MM.1S (cell line): ENCODE results near the gene CASP8.

Experiments
- DNase-seq: peaks from one replicate; pipeline ENCODE4 v3.0.0-alpha.2; 2015
- H2AFZ ChIP-seq: fragments of 300-600 bp; sonication (generic); 2 replicates; pipeline ENCODE4 v1.6.0; 2016; ENCODE audit warnings: antibody characterized with exemption, low read length
- H3F3A ChIP-seq: fragments of 300-600 bp; sonication (generic); 2 replicates; pipeline ENCODE4 v1.6.1; 2016; ENCODE audit warnings: mild to moderate bottlenecking, antibody characterized with exemption, low read length, moderate library complexity, mixed read lengths; ENCODE audit not compliant: insufficient read depth
- H3K27ac ChIP-seq: fragments of 300-600 bp; sonication (generic); 2 replicates; pipeline ENCODE4 v1.5.1; 2016; ENCODE audit warnings: mild to moderate bottlenecking, low read length
- H3K27me3 ChIP-seq: fragments of 300-600 bp; sonication (generic); replicated peaks from 2 replicates; pipeline ENCODE4 v1.6.0; 2016; ENCODE audit warnings: low read length; ENCODE audit not compliant: insufficient read depth
- H3K36me3 ChIP-seq: fragments of 300-600 bp; sonication (generic); replicated peaks from 2 replicates; pipeline ENCODE4 v1.6.1; 2016; ENCODE audit warnings: mild to moderate bottlenecking, low read length, mixed read lengths; ENCODE audit not compliant: insufficient read depth
- H3K4me1 ChIP-seq: fragments of 300-600 bp; sonication (generic); 2 replicates; pipeline ENCODE4 v1.6.1; 2016; ENCODE audit warnings: low read length, mixed read lengths
- H3K4me2 ChIP-seq: fragments of 300-600 bp; sonication (generic); 2 replicates; pipeline ENCODE4 v1.6.0; 2016; ENCODE audit warnings: low read depth, low read length
- H3K4me3 ChIP-seq: fragments of 300-600 bp; sonication (generic); 2 replicates; pipeline ENCODE4 v1.5.1; 2016; ENCODE audit warnings: low read length, mixed read lengths
- H3K79me2 ChIP-seq: fragments of 300-600 bp; sonication (generic); 2 replicates; pipeline ENCODE4 v1.6.1; 2016; ENCODE audit warnings: mixed run types, low read length, mixed read lengths
- H3K9ac ChIP-seq: fragments of 300-600 bp; sonication (generic); 2 replicates; pipeline ENCODE4 v1.6.1; 2016; ENCODE audit warnings: low read length, mixed read lengths
- H3K9me2 ChIP-seq: fragments of 300-600 bp; sonication (generic); replicated peaks from 2 replicates; pipeline ENCODE4 v1.6.1; 2016; ENCODE audit warnings: mild to moderate bottlenecking, low read length, mixed read lengths; ENCODE audit not compliant: insufficient read depth
- H3K9me3 ChIP-seq: fragments of 300-600 bp; sonication (generic); replicated peaks from 2 replicates; pipeline ENCODE4 v1.6.1; 2016; ENCODE audit warnings: mild to moderate bottlenecking, low read length, mixed read lengths; ENCODE audit not compliant: insufficient read depth
- H4K20me1 ChIP-seq: fragments of 300-600 bp; sonication (generic); 2 replicates; pipeline ENCODE4 v1.6.1; 2016; ENCODE audit warnings: mild to moderate bottlenecking, low read length, moderate library complexity, mixed read lengths; ENCODE audit not compliant: insufficient read depth
- CTCF ChIP-seq: fragments of 300-600 bp; sonication (generic); IDR thresholded peaks from 2 replicates; pipeline ENCODE4 v1.5.1; 2016; ENCODE audit warnings: antibody characterized with exemption, low read length, mixed read lengths
- EZH2 ChIP-seq: fragments of 300-600 bp; sonication (generic); optimal IDR thresholded peaks from 2 replicates; pipeline ENCODE3; 2017; ENCODE audit warnings: low read depth, mild to moderate bottlenecking, antibody characterized with exemption, low read length, mixed read lengths
- EZH2phosphoT487 ChIP-seq: fragments of 300-600 bp; sonication (generic); IDR thresholded peaks from 2 replicates; pipeline ENCODE4 v1.6.1; 2018; ENCODE audit warnings: antibody characterized with exemption, low read length

CASP8 gene

GRCh38 chr2:201257381-201257955, 2.9 kb upstream of the CASP8 start:
- H3K4me1 ChIP-seq: peaks cover 41% of the 10 kb centered on the region
- H3K9me3 ChIP-seq: no peaks in the 10 kb centered on the region
- H3F3A ChIP-seq: peaks cover 74% of the 10 kb centered on the region
- no peak overlapping the region for H2AFZ ChIP-seq
- peak overlapping the region; percentile 80 for H3K4me2 ChIP-seq
- DNase-seq: peak; percentile 59
- H4K20me1 ChIP-seq: no peaks in the 10 kb centered on the region
- TF ChIP-seq CTCF: 0 out of 2 replicates have a peak, but pooled peaks have one; percentile 12
- no peak for TF ChIP-seq EZH2
- H3K27me3 ChIP-seq: no peaks in the 10 kb centered on the region
- no peaks in the 10 kb centered on the region for H3K36me3 ChIP-seq
- peak overlapping the region; percentile 57 for H3K4me3 ChIP-seq
- peak overlapping the region; percentile 95 for H3K9ac ChIP-seq
- H3K27ac ChIP-seq: peak overlapping the region; percentile 96
- H3K9me2 ChIP-seq: no peaks in the 10 kb centered on the region
- H3K79me2 ChIP-seq: peaks cover 72% of the 10 kb centered on the region

DNA sequence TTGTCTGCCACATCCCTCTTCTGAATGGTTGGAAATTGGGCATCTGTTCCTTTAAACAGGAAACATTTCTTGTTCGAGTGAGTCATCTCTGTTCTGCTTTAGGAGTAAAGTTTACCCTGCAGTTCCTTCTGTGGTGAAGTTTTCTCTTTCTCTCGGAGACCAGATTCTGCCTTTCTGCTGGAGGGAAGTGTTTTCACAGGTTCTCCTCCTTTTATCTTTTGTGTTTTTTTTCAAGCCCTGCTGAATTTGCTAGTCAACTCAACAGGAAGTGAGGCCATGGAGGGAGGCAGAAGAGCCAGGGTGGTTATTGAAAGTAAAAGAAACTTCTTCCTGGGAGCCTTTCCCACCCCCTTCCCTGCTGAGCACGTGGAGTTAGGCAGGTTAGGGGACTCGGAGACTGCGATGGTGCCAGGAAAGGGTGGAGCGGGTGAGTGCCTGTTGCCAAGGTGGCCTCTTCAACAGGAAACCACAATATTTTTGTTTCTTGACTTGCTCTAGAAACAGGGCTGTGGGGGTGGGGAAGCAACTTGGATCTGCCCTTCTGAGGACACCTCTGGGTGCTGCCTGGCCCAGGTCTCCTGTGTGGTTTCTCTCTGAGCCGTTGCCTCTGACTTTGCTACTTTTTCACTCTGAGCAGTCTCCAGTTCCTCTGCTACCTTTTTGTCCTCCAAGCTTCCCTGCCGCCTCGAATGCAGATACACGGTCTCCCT, 2.2 kb upstream of the CASP8 start:
- DNase-seq: peak; percentile 99
- no peak for TF ChIP-seq CTCF
- no peak for TF ChIP-seq EZH2phosphoT487
- TF ChIP-seq EZH2: no peak
- Histone ChIP-seq H3K79me2 (peaks cover 72% of the 10 kb centered on the region), H3K4me2 (peak overlapping the region; percentile 80), H3K36me3 (no peaks in the 10 kb centered on the region), H4K20me1 (no peaks in the 10 kb centered on the region), H3K9ac (peak overlapping the region; percentile 95), H3K9me2 (no peaks in the 10 kb centered on the region), H3K27me3 (no peaks in the 10 kb centered on the region), H3K9me3 (no peaks in the 10 kb centered on the region), H3K4me3 (peak overlapping the region; percentile 81), H3K27ac (peak overlapping the region; percentile 96), H3F3A (peaks cover 77% of the 10 kb centered on the region), H2AFZ (no peak overlapping the region), H3K4me1 (peaks cover 35% of the 10 kb centered on the region)

GRCh38 chr2:201258666-201259615, 1.4 kb upstream of the CASP8 start:
- peak overlapping the region; percentile 81 for H3K4me3 ChIP-seq
- H3K4me2 ChIP-seq: peak overlapping the region; percentile 80
- no peak for DNase-seq
- H3K36me3 ChIP-seq: no peaks in the 10 kb centered on the region
- TF ChIP-seq CTCF: no peak; the same call in 1 of the 2 replicates
- H3K9me3 ChIP-seq: no peaks in the 10 kb centered on the region
- peaks cover 7% of the 10 kb centered on the region; the same call in 1 of the 2 replicates for H4K20me1 ChIP-seq
- H3K9ac ChIP-seq: peak overlapping the region; percentile 95
- peaks cover 36% of the 10 kb centered on the region for H3K4me1 ChIP-seq
- no peak overlapping the region for H2AFZ ChIP-seq
- H3K79me2 ChIP-seq: peaks cover 74% of the 10 kb centered on the region
- no peaks in the 10 kb centered on the region for H3K9me2 ChIP-seq
- H3F3A ChIP-seq: peaks cover 81% of the 10 kb centered on the region
- H3K27ac ChIP-seq: peak overlapping the region; percentile 96
- no peaks in the 10 kb centered on the region for H3K27me3 ChIP-seq
